Colonic mucosa (tissue), 4 donors: ENCODE data around the gene BAG1. TPM values are rescaled to one million over a fixed set of nuclear protein-coding genes. Genes with fewer than 3 reads are reported as not detected.

Experiments
- DNase-seq: peaks from one replicate; pipeline ENCODE4 v3.0.0-alpha.2; 2020
- H3K27ac ChIP-seq: fragments of 200-600 bp; one replicate; pipeline ENCODE4 v1.8.0; 2021
- H3K27me3 ChIP-seq: fragments of 200-600 bp; one replicate; pipeline ENCODE4 v1.8.0; 2021
- H3K36me3 ChIP-seq: fragments of 200-600 bp; one replicate; pipeline ENCODE4 v1.8.0; 2021
- H3K4me1 ChIP-seq: fragments of 200-600 bp; one replicate; pipeline ENCODE4 v1.8.0; 2021; ENCODE audit warnings: mild to moderate bottlenecking
- H3K4me3 ChIP-seq: fragments of 200-600 bp; one replicate; pipeline ENCODE4 v1.8.0; 2021
- H3K9ac ChIP-seq, 2 donors: one replicate each; pipeline ENCODE4 v1.7.0; 2013; ENCODE audit warnings: control low read depth in 2 of 2, low read depth in 2 of 2, low read length in 2 of 2
- H3K9me3 ChIP-seq: fragments of 200-600 bp; one replicate; pipeline ENCODE4 v1.8.0; 2021
- intact Hi-C: fragments of 100-400 bp; cut with DNase I; formaldehyde crosslinking; loops from one replicate; pipeline ENCODE4 v1.14.1; 2022
- total RNA-seq, 2 donors: library from RNA; stranded (reverse); fragmentation: NEBNext Ultra II Directional in 1 of 2; extraction: Animal tissue kit (Norgen Biotek cat#: 25700) in 1 of 2; gene quantifications; one replicate each; pipeline ENCODE4 v1.2.1, GENCODE V29; 2021
- TF ChIP-seq, protein P1 (sequence below): fragments of 200-600 bp; IDR thresholded peaks from one replicate; pipeline ENCODE4 v1.8.0; 2022; ENCODE audit warnings: antibody characterized with exemption, mild to moderate bottlenecking
- donor health status: healthy.
- donor health status: DM: no; HTN: no; CAD: no.
- donor health status: DM: no; HTN: no; CAD: no.

BAG1 gene
- total RNA-seq, 2 donors from 2014 or later = 117 to 122 TPM

DNA sequence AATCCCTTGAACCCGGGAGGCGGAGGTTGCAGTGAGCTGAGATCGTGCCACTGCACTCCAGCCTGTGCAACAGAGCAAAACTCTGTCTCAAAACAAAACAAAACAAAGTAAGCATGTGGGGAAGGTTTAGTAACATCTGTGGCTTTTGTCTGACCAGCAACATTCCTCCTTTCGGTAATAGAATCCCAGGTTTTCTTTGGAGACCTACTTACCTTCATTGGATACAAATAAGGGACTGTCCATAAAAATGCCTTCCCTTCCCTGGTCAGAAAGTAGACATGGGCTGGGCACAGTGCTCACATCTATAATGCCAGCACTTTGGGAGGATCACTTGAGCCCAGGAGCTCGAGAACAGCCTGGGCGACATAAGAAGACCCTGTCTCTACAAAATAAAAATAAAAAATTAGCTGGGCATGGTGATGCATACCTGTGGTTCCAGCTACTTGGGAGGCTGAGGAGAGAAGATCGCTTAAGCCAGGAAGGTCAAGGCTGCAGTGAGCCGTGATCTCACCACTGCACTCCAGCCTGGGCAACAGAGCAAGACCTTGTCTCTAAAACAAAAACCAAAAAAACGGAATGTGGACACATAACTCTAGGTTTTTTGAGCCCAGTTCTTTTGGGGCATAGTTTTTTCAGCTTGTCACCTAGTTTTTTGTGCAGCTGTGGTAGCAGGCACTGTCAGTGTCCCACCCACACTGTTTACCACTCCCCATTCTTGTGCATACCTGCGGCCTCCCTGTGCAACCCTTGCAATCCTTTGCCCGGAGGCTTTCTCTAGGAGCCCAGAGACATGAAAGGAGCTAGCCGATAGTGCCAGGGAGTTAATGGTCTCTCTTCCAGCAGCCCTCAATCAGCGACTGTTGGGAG lies 33.5 kb downstream of the BAG1 start:
- H3K27ac ChIP-seq = no peak overlapping the region

GRCh38 chr9:33229359-33230114 lies 35.0 kb downstream of the BAG1 start:
- no peaks in the 10 kb centered on the region for H3K36me3 ChIP-seq
- peak overlapping the region in 1 of 2 donors; percentile 9 for H3K9ac ChIP-seq
- peak; percentile 97 for DNase-seq
- peak overlapping the region; percentile 77 for H3K27ac ChIP-seq
- no peaks in the 10 kb centered on the region for H3K4me1 ChIP-seq
- no peaks in the 10 kb centered on the region for H3K27me3 ChIP-seq
- intact Hi-C loops = no loop called here
- TF ChIP-seq, protein P1, sequence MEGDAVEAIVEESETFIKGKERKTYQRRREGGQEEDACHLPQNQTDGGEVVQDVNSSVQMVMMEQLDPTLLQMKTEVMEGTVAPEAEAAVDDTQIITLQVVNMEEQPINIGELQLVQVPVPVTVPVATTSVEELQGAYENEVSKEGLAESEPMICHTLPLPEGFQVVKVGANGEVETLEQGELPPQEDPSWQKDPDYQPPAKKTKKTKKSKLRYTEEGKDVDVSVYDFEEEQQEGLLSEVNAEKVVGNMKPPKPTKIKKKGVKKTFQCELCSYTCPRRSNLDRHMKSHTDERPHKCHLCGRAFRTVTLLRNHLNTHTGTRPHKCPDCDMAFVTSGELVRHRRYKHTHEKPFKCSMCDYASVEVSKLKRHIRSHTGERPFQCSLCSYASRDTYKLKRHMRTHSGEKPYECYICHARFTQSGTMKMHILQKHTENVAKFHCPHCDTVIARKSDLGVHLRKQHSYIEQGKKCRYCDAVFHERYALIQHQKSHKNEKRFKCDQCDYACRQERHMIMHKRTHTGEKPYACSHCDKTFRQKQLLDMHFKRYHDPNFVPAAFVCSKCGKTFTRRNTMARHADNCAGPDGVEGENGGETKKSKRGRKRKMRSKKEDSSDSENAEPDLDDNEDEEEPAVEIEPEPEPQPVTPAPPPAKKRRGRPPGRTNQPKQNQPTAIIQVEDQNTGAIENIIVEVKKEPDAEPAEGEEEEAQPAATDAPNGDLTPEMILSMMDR = peak; percentile 55
- no peaks in the 10 kb centered on the region for H3K9me3 ChIP-seq
- H3K4me3 ChIP-seq = no peak overlapping the region

More for the DNA sequence above, 33.5 kb downstream of the BAG1 start:
- TF ChIP-seq, protein P1 = no peak
- H3K4me1 ChIP-seq = no peaks in the 10 kb centered on the region
- H3K9me3 ChIP-seq = no peaks in the 10 kb centered on the region
- H3K9ac ChIP-seq = no peak overlapping the region
- H3K27me3 ChIP-seq = no peaks in the 10 kb centered on the region
- intact Hi-C loops = no loop called here
- DNase-seq = no peak
- no peaks in the 10 kb centered on the region for H3K36me3 ChIP-seq
- no peak overlapping the region for H3K4me3 ChIP-seq

DNA sequence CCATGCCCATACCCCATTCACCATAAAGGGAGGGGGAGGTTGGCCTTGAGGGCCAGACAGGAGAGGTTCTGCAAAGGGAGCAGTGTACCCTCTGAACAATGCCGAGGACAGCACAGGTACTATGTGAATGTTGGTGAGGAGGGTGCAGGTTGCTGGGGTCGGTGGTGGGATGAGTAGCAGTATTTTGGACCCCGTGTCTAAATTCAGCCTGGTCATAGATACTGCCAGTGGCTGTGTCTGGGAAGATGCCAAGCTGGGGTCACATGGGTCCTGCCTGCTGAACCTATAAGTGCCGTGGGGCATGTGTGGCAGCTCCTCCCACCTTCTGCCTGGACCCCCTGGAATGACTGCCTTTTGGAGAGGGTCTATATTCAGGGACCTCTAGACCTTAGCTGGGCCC lies 35.9 kb downstream of the BAG1 start:
- TF ChIP-seq, protein P1 = no peak
- H3K27me3 ChIP-seq = no peaks in the 10 kb centered on the region
- H3K27ac ChIP-seq = no peak overlapping the region
- no peaks in the 10 kb centered on the region for H3K36me3 ChIP-seq
- intact Hi-C loops = no loop called here
- peak overlapping the region in 1 of 2 donors; percentile 9 for H3K9ac ChIP-seq
- H3K4me3 ChIP-seq = no peak overlapping the region
- H3K9me3 ChIP-seq = no peaks in the 10 kb centered on the region
- no peak for DNase-seq
- H3K4me1 ChIP-seq = no peaks in the 10 kb centered on the region

DNA sequence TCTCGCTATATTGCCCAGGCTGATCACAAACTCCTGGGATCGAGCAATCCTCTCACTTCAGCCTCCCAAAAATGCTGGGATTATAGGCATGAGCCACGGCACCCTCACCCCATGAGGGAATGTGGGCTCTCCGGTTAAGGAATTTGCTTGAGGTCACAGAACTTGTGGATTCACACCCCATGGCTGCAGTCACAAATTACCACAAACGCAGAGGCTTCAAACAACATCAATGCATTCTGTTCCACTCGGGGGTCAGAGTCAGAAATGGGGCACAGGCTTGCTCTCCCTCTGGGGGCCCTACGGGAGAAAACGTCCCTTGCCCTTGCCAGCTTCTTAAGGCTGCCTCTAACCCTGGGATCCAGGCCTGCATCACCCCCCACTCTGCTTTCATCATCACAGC lies 36.8 kb downstream of the BAG1 start:
- Histone ChIP-seq H3K27me3 (no peaks in the 10 kb centered on the region), H3K27ac (no peak overlapping the region), H3K36me3 (no peaks in the 10 kb centered on the region), H3K4me1 (no peaks in the 10 kb centered on the region), H3K4me3 (no peak overlapping the region), H3K9me3 (no peaks in the 10 kb centered on the region), H3K9ac (no peak overlapping the region)
- DNase-seq = no peak
- intact Hi-C loops = no loop called here
- TF ChIP-seq, protein P1 = no peak

- H3K4me3 ChIP-seq = no peak overlapping the region
- H3K27ac ChIP-seq = no peak overlapping the region
- H3K27me3 ChIP-seq = no peaks in the 10 kb centered on the region
- H3K36me3 ChIP-seq = no peaks in the 10 kb centered on the region
- intact Hi-C loops = no loop called here
- no peak overlapping the region for H3K9ac ChIP-seq
- TF ChIP-seq, protein P1 = no peak
- no peaks in the 10 kb centered on the region for H3K9me3 ChIP-seq
- H3K4me1 ChIP-seq = no peaks in the 10 kb centered on the region
- DNase-seq = no peak
Measured at GRCh38 chr9:33227008-33227398, 37.5 kb downstream of the BAG1 start.
